Muscle layer of colon (tissue), 2 donors: ENCODE data around the gene CD274.
"Not testable (repeated sequence)": the region's sequence is repeated elsewhere in the genome, so short reads cannot be mapped to it uniquely, and the experiment has no call there.

ENCODE experiments used
- H3K27ac ChIP-seq: one replicate; pipeline ENCODE4 v1.7.0; 2013; ENCODE audit warnings: low read depth, mild to moderate bottlenecking, low read length, moderate library complexity
- H3K27me3 ChIP-seq, 2 donors: one replicate each; pipeline ENCODE4 v1.7.0; 2013; ENCODE audit warnings: low read length in 2 of 2, mild to moderate bottlenecking in 2 of 2; ENCODE audit not compliant: insufficient read depth in 2 of 2, control insufficient read depth in 1 of 2
- H3K36me3 ChIP-seq: one replicate; pipeline ENCODE4 v1.7.0; 2013; ENCODE audit warnings: mild to moderate bottlenecking, low read length; ENCODE audit not compliant: insufficient read depth
- H3K4me1 ChIP-seq: one replicate; pipeline ENCODE4 v1.7.0; 2013; ENCODE audit warnings: mild to moderate bottlenecking, low read length; ENCODE audit not compliant: insufficient read depth
- H3K4me3 ChIP-seq, 2 donors: one replicate each; pipeline ENCODE4 v1.7.0; 2013; ENCODE audit warnings: low read length in 2 of 2, low read depth in 1 of 2, mild to moderate bottlenecking in 1 of 2, moderate library complexity in 1 of 2
- H3K9ac ChIP-seq: one replicate; pipeline ENCODE4 v1.7.0; 2013; ENCODE audit warnings: low read length
- H3K9me3 ChIP-seq: one replicate; pipeline ENCODE4 v1.7.0; 2013; ENCODE audit warnings: mild to moderate bottlenecking, low read length
- donor health status: abdominal sarcoma.
- donor health status: Adenocarcinoma of cecum.

CD274 gene

GRCh38 chr9:5428794-5429528 is 21.4 kb upstream of the CD274 start:
- Histone ChIP-seq H3K36me3 (no peaks in the 10 kb centered on the region), H3K27ac (no peak overlapping the region)

GRCh38 chr9:5429873-5430564 is 20.3 kb upstream of the CD274 start:
- H3K9me3 ChIP-seq, result no peaks in the 10 kb centered on the region
- H3K27ac ChIP-seq, result no peak overlapping the region
- no peak overlapping the region for H3K9ac ChIP-seq
- no peaks in the 10 kb centered on the region for H3K4me1 ChIP-seq
- no peaks in the 10 kb centered on the region for H3K36me3 ChIP-seq
- H3K4me3 ChIP-seq, result no peak overlapping the region
- H3K27me3 ChIP-seq, result no peaks in the 10 kb centered on the region

More at GRCh38 chr9:5428794-5429528, 21.4 kb upstream of the CD274 start:
- H3K4me3 ChIP-seq, result no peak overlapping the region
- H3K27me3 ChIP-seq, result no peaks in the 10 kb centered on the region
- H3K9me3 ChIP-seq, result no peaks in the 10 kb centered on the region
- H3K4me1 ChIP-seq, result no peaks in the 10 kb centered on the region
- no peak overlapping the region for H3K9ac ChIP-seq

GRCh38 chr9:5430912-5431311 is 19.4 kb upstream of the CD274 start:
- Histone ChIP-seq H3K4me1 (no peaks in the 10 kb centered on the region), H3K4me3 (no peak overlapping the region), H3K36me3 (peaks cover 8% of the 10 kb centered on the region)

GRCh38 chr9:5432890-5433289 is 17.5 kb upstream of the CD274 start:
- not testable (repeated sequence) for H3K27me3 ChIP-seq, H3K36me3 ChIP-seq, H3K27ac ChIP-seq, H3K9me3 ChIP-seq, H3K4me3 ChIP-seq, H3K9ac ChIP-seq
- H3K4me1 ChIP-seq, result peaks cover 13% of the 10 kb centered on the region

More at GRCh38 chr9:5430912-5431311, 19.4 kb upstream of the CD274 start:
- Histone ChIP-seq H3K9ac (no peak overlapping the region), H3K27ac (no peak overlapping the region), H3K9me3 (no peaks in the 10 kb centered on the region), H3K27me3 (no peaks in the 10 kb centered on the region)

GRCh38 chr9:5433328-5433727 is 17.0 kb upstream of the CD274 start:
- H3K27me3 ChIP-seq, H3K27ac ChIP-seq, H3K9ac ChIP-seq, H3K36me3 ChIP-seq, H3K4me3 ChIP-seq, H3K9me3 ChIP-seq: not testable (repeated sequence)
- peaks cover 17% of the 10 kb centered on the region for H3K4me1 ChIP-seq

GRCh38 chr9:5433841-5434810 is 16.2 kb upstream of the CD274 start:
- H3K27me3 ChIP-seq, H3K9me3 ChIP-seq, H3K9ac ChIP-seq, H3K27ac ChIP-seq, H3K4me3 ChIP-seq, H3K36me3 ChIP-seq: not testable (repeated sequence)
- peaks cover 22% of the 10 kb centered on the region for H3K4me1 ChIP-seq

GRCh38 chr9:5435912-5436311 is 14.4 kb upstream of the CD274 start:
- H3K27me3 ChIP-seq, result no peaks in the 10 kb centered on the region
- H3K9ac ChIP-seq, result no peak overlapping the region
- H3K36me3 ChIP-seq, result peaks cover 9% of the 10 kb centered on the region
- H3K9me3 ChIP-seq, result no peaks in the 10 kb centered on the region
- H3K4me1 ChIP-seq, result peaks cover 22% of the 10 kb centered on the region
- H3K27ac ChIP-seq, result no peak overlapping the region
- H3K4me3 ChIP-seq, result no peak overlapping the region

- Histone ChIP-seq H3K9ac (peak overlapping the region; percentile 92), H3K27me3 (no peaks in the 10 kb centered on the region), H3K4me1 (peaks cover 22% of the 10 kb centered on the region), H3K36me3 (peaks cover 9% of the 10 kb centered on the region), H3K27ac (no peak overlapping the region), H3K9me3 (no peaks in the 10 kb centered on the region), H3K4me3 (no peak overlapping the region)
These were observed 13.9 kb upstream of the CD274 start for GRCh38 chr9:5436441-5436840.

GRCh38 chr9:5437254-5438216 is 12.8 kb upstream of the CD274 start, which contains the start of gene PLGRKT:
PLGRKT (minus strand) TSS chr9:5437925; CDS start chr9:5431977, 5,948 bp downstream.
- Histone ChIP-seq H3K4me3 (peak within 1 kb of the TSS; percentile 48 to 97), H3K9ac (peak within 1 kb of the TSS; percentile 92), H3K4me1 (peaks cover 22% of the 10 kb centered on the region), H3K9me3 (no peaks in the 10 kb centered on the region), H3K36me3 (peaks cover 9% of the 10 kb centered on the region), H3K27ac (peak within 1 kb of the TSS; percentile 75), H3K27me3 (no peaks in the 10 kb centered on the region)

GRCh38 chr9:5438301-5439162 is 11.8 kb upstream of the CD274 start:
- peaks cover 9% of the 10 kb centered on the region for H3K36me3 ChIP-seq
- H3K27me3 ChIP-seq, result no peaks in the 10 kb centered on the region
- peaks cover 22% of the 10 kb centered on the region for H3K4me1 ChIP-seq
- H3K27ac ChIP-seq, result peak overlapping the region; percentile 75
- H3K4me3 ChIP-seq, result peak overlapping the region in 1 of 2 donors; percentile 97
- H3K9ac ChIP-seq, result peak overlapping the region; percentile 92
- no peaks in the 10 kb centered on the region for H3K9me3 ChIP-seq
